GM21526 (cell line): ENCODE results near the gene HELQ.
A peak's percentile ranks its signal among the peaks of the same experiment; 100 is the strongest.
"Not testable (repeated sequence)": the region's sequence is repeated elsewhere in the genome, so short reads cannot be mapped to it uniquely, and the experiment has no call there.

Experiments used
- ATAC-seq: cut with Tn5 transposase; IDR thresholded peaks from one replicate; pipeline ENCODE4 v1.9.1; 2021; ENCODE audit warnings: moderate library complexity; ENCODE audit not compliant: unreplicated experiment, low FRiP score

Gene HELQ

GRCh38 chr4:83455281-83456183 lies at the start of gene HELQ, which contains the start of gene MRPS18C:
TSS of gene HELQ (minus strand) at chr4:83455823. CDS start at chr4:83455693, 130 bp downstream.
TSS of gene MRPS18C (plus strand) at chr4:83456058. CDS start at chr4:83456078, 20 bp downstream.
- ATAC-seq: peak; percentile 93

- no peak for ATAC-seq
Observed at GRCh38 chr4:83504996-83505395, 49.4 kb upstream of the HELQ start.

GRCh38 chr4:83504503-83504902 lies 48.9 kb upstream of the HELQ start:
- ATAC-seq: no peak

GRCh38 chr4:83503974-83504373 lies 48.4 kb upstream of the HELQ start:
- no peak for ATAC-seq

GRCh38 chr4:83501671-83502070 lies 46.0 kb upstream of the HELQ start:
- ATAC-seq: not testable (repeated sequence)

- no peak for ATAC-seq
Observed at GRCh38 chr4:83498187-83498586, 42.6 kb upstream of the HELQ start.

GRCh38 chr4:83496085-83496917 lies 40.7 kb upstream of the HELQ start:
- ATAC-seq: not testable (repeated sequence)

GRCh38 chr4:83490876-83491450 lies 35.3 kb upstream of the HELQ start:
- peak; percentile 68 for ATAC-seq

GRCh38 chr4:83489711-83490326 lies 34.2 kb upstream of the HELQ start:
- no peak for ATAC-seq

- ATAC-seq: no peak
Observed at GRCh38 chr4:83486457-83487129, 31.0 kb upstream of the HELQ start.

GRCh38 chr4:83484500-83485461 lies 29.2 kb upstream of the HELQ start, which contains the start of gene ABRAXAS1:
TSS of gene ABRAXAS1 (minus strand) at chr4:83485100. CDS start at chr4:83485072, 28 bp downstream.
- peak; percentile 96 for ATAC-seq

- no peak for ATAC-seq
Observed at GRCh38 chr4:83473966-83474365, 18.3 kb upstream of the HELQ start.

- ATAC-seq: no peak
Observed at GRCh38 chr4:83473423-83473822, 17.8 kb upstream of the HELQ start.

GRCh38 chr4:83456184-83456501 lies 520 bp upstream of the HELQ start:
- ATAC-seq: no peak

- ATAC-seq: no peak
Observed at GRCh38 chr4:83454686-83455085, 937 bp downstream of the HELQ start.

GRCh38 chr4:83449009-83449408 lies 6.6 kb downstream of the HELQ start:
- ATAC-seq: no peak

GRCh38 chr4:83440899-83441298 lies 14.7 kb downstream of the HELQ start:
- ATAC-seq: no peak

GRCh38 chr4:83440148-83440814 lies 15.3 kb downstream of the HELQ start:
- ATAC-seq: no peak
